Activated CD8-positive, alpha-beta T cell treated with anti-CD3 and anti-CD28 coated beads for 36 hours (primary cell): Measurements from ENCODE around the gene TTC39C. TPM values are rescaled to one million over a fixed set of nuclear protein-coding genes. Genes with fewer than 3 reads are reported as not detected.

Experiments
- ATAC-seq: fragments of 200-7000 bp; cut with Tn5 transposase; one replicate; pipeline ENCODE4 v1.10.0; 2021; ENCODE audit warnings: mild to moderate bottlenecking, moderate library complexity
- CTCF ChIA-PET: fragments of 350-600 bp; sonication (Branson Sonifier 250); formaldehyde crosslinking; loops from one replicate; lab custom pipeline; 2021; ENCODE audit warnings: antibody characterized with exemption; lab: Charles Lee
- POLR2A ChIA-PET: fragments of 350-600 bp; sonication (Branson Sonifier 250); formaldehyde crosslinking; loops from one replicate; lab custom pipeline; 2021; ENCODE audit warnings: antibody characterized with exemption; lab: Charles Lee
- DNase-seq: peaks from one replicate; pipeline ENCODE4 v3.0.0-alpha.2; 2020
- H3K27ac Mint-ChIP-seq: one replicate; pipeline ENCODE4 v1.8.0; 2021; ENCODE audit warnings: mild to moderate bottlenecking, mixed read lengths
- H3K27me3 Mint-ChIP-seq: one replicate; pipeline ENCODE4 v1.8.0; 2021; ENCODE audit warnings: mixed read lengths
- H3K36me3 Mint-ChIP-seq: one replicate; pipeline ENCODE4 v1.8.0; 2021; ENCODE audit warnings: low read depth, mixed read lengths
- H3K4me1 Mint-ChIP-seq: one replicate; pipeline ENCODE4 v1.8.0; 2021; ENCODE audit warnings: low read depth, mixed read lengths
- H3K4me3 Mint-ChIP-seq: one replicate; pipeline ENCODE4 v1.8.0; 2021; ENCODE audit warnings: mild to moderate bottlenecking, moderate library complexity, mixed read lengths
- H3K9me3 Mint-ChIP-seq: one replicate; pipeline ENCODE4 v1.8.0; 2021; ENCODE audit warnings: mixed read lengths
- intact Hi-C: fragments of 100-400 bp; cut with micrococcal nuclease; formaldehyde crosslinking; loops from one replicate; pipeline ENCODE4 v1.10.0; 2022
- total RNA-seq, 2 experiments: library from RNA; stranded (reverse); gene quantifications; one replicate each; pipeline ENCODE4 v1.2.3, GENCODE V29; 2021
- TF ChIP-seq, protein P1 (sequence below): fragments of 200-600 bp; IDR thresholded peaks from one replicate; pipeline ENCODE4 v1.8.0; 2022; ENCODE audit warnings: antibody characterized with exemption, mild to moderate bottlenecking

The TTC39C gene
- total RNA-seq, 2 experiments from 2014 or later = 37.9 to 43.0 TPM

DNA sequence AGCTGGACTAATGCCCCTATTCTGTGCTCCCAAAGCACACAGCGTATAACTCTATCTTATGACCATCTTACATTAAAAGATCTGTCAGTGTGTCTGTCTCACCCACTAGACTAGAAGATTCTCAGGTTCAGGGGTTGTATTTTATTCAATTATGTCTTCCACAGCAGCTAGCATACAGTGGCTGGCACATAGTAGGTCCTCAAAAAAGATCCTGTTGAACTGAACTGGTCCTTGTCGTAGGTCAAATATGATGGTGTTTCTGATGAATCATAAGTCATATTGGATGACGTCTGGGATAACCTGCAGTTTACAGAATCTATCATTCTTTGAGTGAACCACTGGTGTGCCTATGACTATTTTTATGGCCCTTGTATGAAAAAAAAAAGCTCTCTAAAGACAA lies 11.3 kb upstream of the TTC39C start:
- POLR2A ChIA-PET = no interaction called here
- Mint-ChIP-seq H3K4me3 (no peak overlapping the region), H3K27ac (no peak overlapping the region), H3K27me3 (peaks cover 2% of the 10 kb centered on the region), H3K9me3 (peaks cover 1% of the 10 kb centered on the region), H3K36me3 (no peaks in the 10 kb centered on the region), H3K4me1 (peaks cover 57% of the 10 kb centered on the region)
- TF ChIP-seq, protein P1, sequence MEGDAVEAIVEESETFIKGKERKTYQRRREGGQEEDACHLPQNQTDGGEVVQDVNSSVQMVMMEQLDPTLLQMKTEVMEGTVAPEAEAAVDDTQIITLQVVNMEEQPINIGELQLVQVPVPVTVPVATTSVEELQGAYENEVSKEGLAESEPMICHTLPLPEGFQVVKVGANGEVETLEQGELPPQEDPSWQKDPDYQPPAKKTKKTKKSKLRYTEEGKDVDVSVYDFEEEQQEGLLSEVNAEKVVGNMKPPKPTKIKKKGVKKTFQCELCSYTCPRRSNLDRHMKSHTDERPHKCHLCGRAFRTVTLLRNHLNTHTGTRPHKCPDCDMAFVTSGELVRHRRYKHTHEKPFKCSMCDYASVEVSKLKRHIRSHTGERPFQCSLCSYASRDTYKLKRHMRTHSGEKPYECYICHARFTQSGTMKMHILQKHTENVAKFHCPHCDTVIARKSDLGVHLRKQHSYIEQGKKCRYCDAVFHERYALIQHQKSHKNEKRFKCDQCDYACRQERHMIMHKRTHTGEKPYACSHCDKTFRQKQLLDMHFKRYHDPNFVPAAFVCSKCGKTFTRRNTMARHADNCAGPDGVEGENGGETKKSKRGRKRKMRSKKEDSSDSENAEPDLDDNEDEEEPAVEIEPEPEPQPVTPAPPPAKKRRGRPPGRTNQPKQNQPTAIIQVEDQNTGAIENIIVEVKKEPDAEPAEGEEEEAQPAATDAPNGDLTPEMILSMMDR = no peak
- no peak for DNase-seq
- CTCF ChIA-PET = interaction anchor here (0.8 to 1.6 kb wide), 3 partner anchors 8 to 85 kb away, joined by 3 to 4 read pairs (median 3); no protein-coding TSS in a partner anchor
- no peak for ATAC-seq
- intact Hi-C loops = no loop called here

DNA sequence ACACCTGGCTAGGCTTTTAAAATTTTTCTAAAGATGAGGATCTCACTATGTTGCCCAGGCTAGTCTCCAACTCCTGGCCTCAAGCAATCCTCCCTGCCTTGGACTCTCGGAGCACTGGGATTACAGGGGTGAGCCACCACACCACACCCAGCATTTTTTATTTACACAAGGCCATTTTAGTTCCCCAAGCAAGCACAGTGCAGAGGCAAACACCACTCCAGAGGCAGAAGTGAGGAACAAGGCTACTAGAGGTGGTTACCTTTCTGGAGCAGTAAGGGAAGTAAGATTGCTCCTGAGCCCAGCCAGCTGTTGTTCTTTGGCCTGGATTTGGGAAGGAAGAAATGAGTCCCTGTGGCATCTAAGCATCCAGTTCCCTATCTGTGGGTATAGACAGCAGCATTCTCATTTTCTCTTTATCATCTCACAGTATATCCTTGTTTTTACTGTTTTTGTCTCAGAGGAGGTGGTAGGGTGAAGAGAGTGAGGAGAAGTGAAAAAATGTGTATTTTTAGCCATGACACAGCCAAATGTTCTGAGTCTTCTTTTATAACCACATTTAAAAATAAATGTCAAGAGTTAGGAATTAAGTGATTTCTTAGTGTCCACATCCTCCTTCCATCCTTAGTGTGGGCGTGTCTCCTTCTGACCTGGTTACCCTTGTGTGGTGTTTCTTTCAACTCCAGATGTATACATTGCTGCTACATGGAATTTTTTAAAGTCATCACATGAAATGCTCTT lies 10.5 kb upstream of the TTC39C start:
- ATAC-seq (peak; percentile 14), DNase-seq (no peak)
- POLR2A ChIA-PET = no interaction called here
- TF ChIP-seq, protein P1 = no peak
- Mint-ChIP-seq H3K36me3 (no peaks in the 10 kb centered on the region), H3K27me3 (peaks cover 2% of the 10 kb centered on the region), H3K27ac (peak overlapping the region; percentile 25), H3K9me3 (peaks cover 1% of the 10 kb centered on the region), H3K4me3 (no peak overlapping the region), H3K4me1 (peaks cover 65% of the 10 kb centered on the region)
- CTCF ChIA-PET = interaction anchor here (0.8 to 1.6 kb wide), 3 partner anchors 9 to 86 kb away, joined by 3 to 4 read pairs (median 3); no protein-coding TSS in a partner anchor
- intact Hi-C loops = no loop called here

DNA sequence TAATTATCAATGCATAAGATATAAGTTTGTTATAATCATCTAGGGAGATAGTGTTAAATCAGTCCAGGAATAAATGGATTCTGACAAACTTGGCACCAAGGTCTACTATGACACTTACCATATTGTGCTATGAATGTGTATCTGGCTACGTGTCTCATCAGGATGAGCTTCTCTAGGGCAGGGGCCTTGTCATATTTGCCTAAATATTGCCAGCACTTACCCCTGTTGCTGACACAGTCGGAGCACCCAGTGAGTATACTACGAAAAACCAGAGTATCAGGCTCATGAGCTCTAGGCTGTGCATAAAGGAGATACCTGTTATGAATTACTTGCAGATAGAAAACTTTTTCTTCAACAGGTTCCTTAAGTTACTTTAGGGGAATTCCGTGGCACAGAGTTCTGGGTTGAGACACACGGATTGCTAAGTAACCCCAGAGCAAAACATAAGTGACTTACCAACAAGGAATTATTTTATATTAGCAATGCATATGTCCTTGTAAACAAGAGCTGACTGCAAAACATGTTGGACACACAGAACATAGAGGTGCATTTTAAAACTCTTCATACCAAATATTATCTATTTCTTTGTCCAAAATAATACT lies 7.7 kb upstream of the TTC39C start:
- no peaks in the 10 kb centered on the region for H3K36me3 Mint-ChIP-seq
- CTCF ChIA-PET = interaction anchor here (1.5 kb wide), 2 partner anchors 31 to 88 kb away, joined by 4 to 6 read pairs; no protein-coding TSS in a partner anchor
- no peaks in the 10 kb centered on the region for H3K9me3 Mint-ChIP-seq
- no peak for DNase-seq
- TF ChIP-seq, protein P1 = no peak
- peaks cover 75% of the 10 kb centered on the region for H3K4me1 Mint-ChIP-seq
- H3K27ac Mint-ChIP-seq = no peak overlapping the region
- POLR2A ChIA-PET = interaction anchor here (1.4 kb wide), 1 partner anchor 14 kb away, joined by 3 read pairs; no protein-coding TSS in a partner anchor
- H3K27me3 Mint-ChIP-seq = peaks cover 2% of the 10 kb centered on the region
- ATAC-seq = no peak
- no peak overlapping the region for H3K4me3 Mint-ChIP-seq
- intact Hi-C loops = no loop called here

DNA sequence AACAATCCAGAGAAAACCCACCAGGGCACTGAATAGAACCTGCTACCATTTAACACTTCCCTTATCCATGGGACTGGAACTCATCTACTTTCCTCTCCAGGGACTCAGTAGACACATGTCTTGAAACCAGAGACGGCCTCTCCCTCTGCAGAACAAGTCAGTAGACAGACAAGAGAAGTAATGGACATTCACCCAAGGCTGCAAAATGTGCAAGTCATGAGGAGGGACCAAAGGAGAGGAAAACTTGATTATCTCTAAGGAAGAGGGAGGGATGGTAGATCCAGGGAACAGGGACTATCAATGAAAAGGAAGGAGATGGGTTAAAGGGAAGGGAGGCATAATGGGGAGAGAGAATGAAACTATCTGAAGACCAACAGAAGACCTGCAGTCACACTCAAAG lies 5.3 kb upstream of the TTC39C start:
- no peaks in the 10 kb centered on the region for H3K9me3 Mint-ChIP-seq
- peak overlapping the region; percentile 25 for H3K27ac Mint-ChIP-seq
- intact Hi-C loops = no loop called here
- H3K4me1 Mint-ChIP-seq = peaks cover 71% of the 10 kb centered on the region
- ATAC-seq (no peak), DNase-seq (no peak)
- ChIA-PET CTCF (interaction anchor here (1.3 kb wide), 1 partner anchor 67 kb away, joined by 4 read pairs; no protein-coding TSS in a partner anchor), POLR2A (interaction anchor here (0.9 kb wide), 1 partner anchor 8 kb away, joined by 3 read pairs; no protein-coding TSS in a partner anchor)
- TF ChIP-seq, protein P1 = no peak
- no peaks in the 10 kb centered on the region for H3K36me3 Mint-ChIP-seq
- no peaks in the 10 kb centered on the region for H3K27me3 Mint-ChIP-seq
- no peak overlapping the region for H3K4me3 Mint-ChIP-seq
